ENCODE results near the gene SOHLH1.

SOHLH1 gene

DNA sequence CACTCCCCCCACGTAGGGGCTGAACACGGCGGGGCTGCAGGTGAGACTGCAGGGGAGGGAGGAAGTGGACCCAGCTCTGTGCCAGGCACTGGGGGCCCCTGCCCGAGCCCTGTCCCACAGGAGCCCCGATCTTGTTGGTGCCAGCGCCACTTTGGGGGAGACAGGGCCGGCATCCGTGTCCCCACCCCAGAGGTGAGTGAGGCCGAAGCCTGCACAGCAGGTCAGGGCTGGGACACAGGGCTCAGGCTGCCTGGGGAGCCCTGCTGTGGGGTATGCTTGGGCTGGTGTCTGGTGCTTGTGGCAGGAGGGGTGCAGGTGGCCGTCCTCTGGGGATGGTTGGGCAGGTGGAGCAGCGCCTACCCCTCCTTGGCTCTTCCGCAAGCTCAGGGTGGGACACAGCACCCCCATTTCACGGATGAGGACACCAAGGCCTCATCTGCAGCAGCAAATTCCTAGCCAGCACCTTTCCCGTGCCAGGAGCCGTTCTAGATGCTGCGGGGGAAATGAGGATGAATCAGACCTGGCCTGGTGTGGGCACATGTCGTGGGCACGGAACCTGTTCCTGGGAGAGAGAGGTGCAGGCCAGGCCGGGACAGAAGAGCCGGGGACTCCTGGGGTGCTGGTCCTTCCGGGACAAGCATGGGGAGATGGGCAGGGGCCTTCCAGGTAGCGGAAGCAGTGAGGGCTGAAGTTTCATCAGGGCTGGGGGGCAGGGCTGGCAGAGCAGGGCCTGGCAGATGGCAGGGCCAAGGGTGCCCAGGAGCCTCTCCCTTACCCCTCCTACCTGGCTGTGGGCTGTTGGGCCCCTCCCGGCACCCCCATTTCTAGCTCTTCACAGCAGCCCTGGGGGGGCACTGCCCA is 37.9 kb upstream of the SOHLH1 start:
- no peak overlapping the region for H3K27ac ChIP-seq (replicated peaks)
- no peak overlapping the region for H3K4me3 ChIP-seq (replicated peaks; ENCODE audit: insufficient read depth, low read length)
- H3K27me3 ChIP-seq (ENCODE audit: insufficient read depth, poor library complexity, severe bottlenecking) = peaks cover 18% of the 10 kb centered on the region
- DNase-seq (ENCODE audit: low read depth in 1 of 2, low spot score in 1 of 2) = no peak
- TF ChIP-seq POLR2AphosphoS5 (IDR thresholded peaks at IDR 0.05; ENCODE audit: low read depth) = no peak
- no peak for TF ChIP-seq GABPA (IDR thresholded peaks at IDR 0.05; ENCODE audit: low read depth)
- TF ChIP-seq, protein P1, sequence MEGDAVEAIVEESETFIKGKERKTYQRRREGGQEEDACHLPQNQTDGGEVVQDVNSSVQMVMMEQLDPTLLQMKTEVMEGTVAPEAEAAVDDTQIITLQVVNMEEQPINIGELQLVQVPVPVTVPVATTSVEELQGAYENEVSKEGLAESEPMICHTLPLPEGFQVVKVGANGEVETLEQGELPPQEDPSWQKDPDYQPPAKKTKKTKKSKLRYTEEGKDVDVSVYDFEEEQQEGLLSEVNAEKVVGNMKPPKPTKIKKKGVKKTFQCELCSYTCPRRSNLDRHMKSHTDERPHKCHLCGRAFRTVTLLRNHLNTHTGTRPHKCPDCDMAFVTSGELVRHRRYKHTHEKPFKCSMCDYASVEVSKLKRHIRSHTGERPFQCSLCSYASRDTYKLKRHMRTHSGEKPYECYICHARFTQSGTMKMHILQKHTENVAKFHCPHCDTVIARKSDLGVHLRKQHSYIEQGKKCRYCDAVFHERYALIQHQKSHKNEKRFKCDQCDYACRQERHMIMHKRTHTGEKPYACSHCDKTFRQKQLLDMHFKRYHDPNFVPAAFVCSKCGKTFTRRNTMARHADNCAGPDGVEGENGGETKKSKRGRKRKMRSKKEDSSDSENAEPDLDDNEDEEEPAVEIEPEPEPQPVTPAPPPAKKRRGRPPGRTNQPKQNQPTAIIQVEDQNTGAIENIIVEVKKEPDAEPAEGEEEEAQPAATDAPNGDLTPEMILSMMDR (IDR thresholded peaks at IDR 0.05; ENCODE audit: insufficient read depth, low read length) = no peak
- TF ChIP-seq, protein P2, sequence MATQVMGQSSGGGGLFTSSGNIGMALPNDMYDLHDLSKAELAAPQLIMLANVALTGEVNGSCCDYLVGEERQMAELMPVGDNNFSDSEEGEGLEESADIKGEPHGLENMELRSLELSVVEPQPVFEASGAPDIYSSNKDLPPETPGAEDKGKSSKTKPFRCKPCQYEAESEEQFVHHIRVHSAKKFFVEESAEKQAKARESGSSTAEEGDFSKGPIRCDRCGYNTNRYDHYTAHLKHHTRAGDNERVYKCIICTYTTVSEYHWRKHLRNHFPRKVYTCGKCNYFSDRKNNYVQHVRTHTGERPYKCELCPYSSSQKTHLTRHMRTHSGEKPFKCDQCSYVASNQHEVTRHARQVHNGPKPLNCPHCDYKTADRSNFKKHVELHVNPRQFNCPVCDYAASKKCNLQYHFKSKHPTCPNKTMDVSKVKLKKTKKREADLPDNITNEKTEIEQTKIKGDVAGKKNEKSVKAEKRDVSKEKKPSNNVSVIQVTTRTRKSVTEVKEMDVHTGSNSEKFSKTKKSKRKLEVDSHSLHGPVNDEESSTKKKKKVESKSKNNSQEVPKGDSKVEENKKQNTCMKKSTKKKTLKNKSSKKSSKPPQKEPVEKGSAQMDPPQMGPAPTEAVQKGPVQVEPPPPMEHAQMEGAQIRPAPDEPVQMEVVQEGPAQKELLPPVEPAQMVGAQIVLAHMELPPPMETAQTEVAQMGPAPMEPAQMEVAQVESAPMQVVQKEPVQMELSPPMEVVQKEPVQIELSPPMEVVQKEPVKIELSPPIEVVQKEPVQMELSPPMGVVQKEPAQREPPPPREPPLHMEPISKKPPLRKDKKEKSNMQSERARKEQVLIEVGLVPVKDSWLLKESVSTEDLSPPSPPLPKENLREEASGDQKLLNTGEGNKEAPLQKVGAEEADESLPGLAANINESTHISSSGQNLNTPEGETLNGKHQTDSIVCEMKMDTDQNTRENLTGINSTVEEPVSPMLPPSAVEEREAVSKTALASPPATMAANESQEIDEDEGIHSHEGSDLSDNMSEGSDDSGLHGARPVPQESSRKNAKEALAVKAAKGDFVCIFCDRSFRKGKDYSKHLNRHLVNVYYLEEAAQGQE (IDR thresholded peaks at IDR 0.05; ENCODE audit: insufficient replicate concordance, low read depth) = no peak
- no peak for TF ChIP-seq SPI1 (IDR thresholded peaks at IDR 0.05; ENCODE audit: borderline replicate concordance, low read depth)

DNA sequence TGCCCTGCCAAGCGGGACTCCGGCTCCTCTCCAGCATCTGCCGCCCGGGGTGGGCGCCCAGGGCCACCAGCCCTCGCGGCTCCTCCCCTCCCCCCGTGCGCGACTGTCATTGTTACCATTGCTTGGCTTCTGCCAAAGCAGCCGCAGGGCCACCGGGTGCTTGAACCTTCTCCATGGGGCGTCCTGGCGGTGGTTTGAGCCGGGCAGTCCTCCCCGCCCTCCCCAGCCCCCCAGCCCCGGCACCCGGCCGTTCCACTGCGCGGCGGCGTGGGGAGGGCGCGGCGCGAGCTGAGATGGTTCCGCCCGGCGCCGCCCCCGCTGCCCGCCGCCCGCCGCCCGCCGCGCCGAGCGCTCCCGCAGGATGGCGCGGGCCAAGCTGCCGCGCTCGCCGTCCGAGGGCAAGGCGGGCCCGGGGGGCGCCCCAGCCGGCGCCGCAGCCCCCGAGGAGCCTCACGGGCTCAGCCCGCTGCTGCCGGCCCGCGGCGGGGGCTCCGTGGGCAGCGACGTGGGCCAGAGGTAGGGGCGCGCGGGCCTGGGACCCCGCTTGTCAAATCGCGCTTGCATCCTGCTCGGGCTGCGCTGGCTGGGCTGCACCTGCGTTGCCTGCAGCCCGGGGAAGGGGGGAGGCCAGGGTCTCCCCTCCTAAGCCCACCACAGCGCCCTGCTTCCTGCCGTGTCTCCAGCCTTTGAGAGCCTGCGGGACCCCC is 37.1 kb upstream of the SOHLH1 start:
- peaks cover 18% of the 10 kb centered on the region for H3K27me3 ChIP-seq (ENCODE audit: insufficient read depth, poor library complexity, severe bottlenecking)
- TF ChIP-seq GABPA (IDR thresholded peaks at IDR 0.05; ENCODE audit: low read depth) (no peak), SPI1 (IDR thresholded peaks at IDR 0.05; ENCODE audit: borderline replicate concordance, low read depth) (no peak), POLR2AphosphoS5 (IDR thresholded peaks at IDR 0.05; ENCODE audit: low read depth) (no peak)
- TF ChIP-seq, protein P1 (IDR thresholded peaks at IDR 0.05; ENCODE audit: insufficient read depth, low read length) = no peak
- TF ChIP-seq, protein P2 (IDR thresholded peaks at IDR 0.05; ENCODE audit: insufficient replicate concordance, low read depth) = no peak
- no peak for DNase-seq (ENCODE audit: low read depth in 1 of 2, low spot score in 1 of 2)
- H3K4me3 ChIP-seq (replicated peaks; ENCODE audit: insufficient read depth, low read length) = no peak overlapping the region
- H3K27ac ChIP-seq (replicated peaks) = no peak overlapping the region

DNA sequence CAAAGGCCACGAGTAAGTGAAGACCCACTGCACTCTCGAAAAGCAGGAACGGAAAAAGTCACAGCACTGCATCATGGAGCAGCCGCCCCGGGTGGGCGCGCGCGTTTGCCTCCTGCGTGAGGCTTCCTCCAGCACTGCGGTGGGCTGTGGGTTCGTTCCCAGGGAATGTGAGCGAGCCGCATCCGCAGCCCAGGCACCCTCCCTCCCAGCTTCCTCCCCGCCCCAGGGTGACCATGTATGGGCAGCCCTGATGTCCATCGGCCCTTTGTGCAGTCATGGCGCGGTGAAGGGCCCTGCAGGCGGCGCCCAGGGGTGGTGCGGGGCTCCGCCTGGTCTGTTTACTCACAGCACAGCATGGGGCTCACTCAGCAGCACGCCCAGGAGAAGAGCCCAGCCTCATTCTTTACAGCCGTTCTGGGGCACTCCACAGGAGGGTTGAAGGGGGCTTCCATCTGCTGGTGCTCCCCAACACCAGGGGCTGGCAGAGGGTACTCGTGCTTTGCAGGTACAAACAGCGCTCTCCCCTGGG is 35.4 kb upstream of the SOHLH1 start:
- TF ChIP-seq, protein P2 (IDR thresholded peaks at IDR 0.05; ENCODE audit: insufficient replicate concordance, low read depth) = no peak
- peaks cover 18% of the 10 kb centered on the region for H3K27me3 ChIP-seq (ENCODE audit: insufficient read depth, poor library complexity, severe bottlenecking)
- DNase-seq (ENCODE audit: low read depth in 1 of 2, low spot score in 1 of 2) = no peak

More for the DNA sequence above, 35.4 kb upstream of the SOHLH1 start:
- H3K4me3 ChIP-seq (replicated peaks; ENCODE audit: insufficient read depth, low read length) = no peak overlapping the region
- no peak overlapping the region for H3K27ac ChIP-seq (replicated peaks)
